GM19372 (cell line): ENCODE data around the gene KRT82.

ENCODE experiments used
- ATAC-seq: cut with Tn5 transposase; IDR thresholded peaks from one replicate; pipeline ENCODE4 v1.9.1; 2021; ENCODE audit warnings: mild to moderate bottlenecking, low read depth, moderate library complexity; ENCODE audit not compliant: unreplicated experiment

KRT82 gene

GRCh38 chr12:52364061-52364460 is 42.1 kb downstream of the KRT82 start:
- ATAC-seq = no peak

GRCh38 chr12:52363111-52363679 is 42.9 kb downstream of the KRT82 start:
- no peak for ATAC-seq

- ATAC-seq = no peak
Measured at GRCh38 chr12:52362118-52362726, 43.9 kb downstream of the KRT82 start.

GRCh38 chr12:52361553-52361952 is 44.6 kb downstream of the KRT82 start:
- ATAC-seq = no peak

GRCh38 chr12:52360663-52361271 is 45.4 kb downstream of the KRT82 start:
- ATAC-seq = no peak

GRCh38 chr12:52360106-52360662 is 46.0 kb downstream of the KRT82 start:
- ATAC-seq = no peak

GRCh38 chr12:52359621-52360061 is 46.5 kb downstream of the KRT82 start:
- no peak for ATAC-seq

GRCh38 chr12:52358575-52359350 is 47.4 kb downstream of the KRT82 start:
- peak; percentile 89 for ATAC-seq

- ATAC-seq = no peak
Measured at GRCh38 chr12:52356762-52357580, 49.2 kb downstream of the KRT82 start.

- no peak for ATAC-seq
Measured at GRCh38 chr12:52356031-52356761, 49.9 kb downstream of the KRT82 start.

GRCh38 chr12:52355176-52355575 is 51.0 kb downstream of the KRT82 start:
- no peak for ATAC-seq

- no peak for ATAC-seq
Measured at GRCh38 chr12:52354200-52354599, 51.9 kb downstream of the KRT82 start.

- ATAC-seq = no peak
Measured at GRCh38 chr12:52353766-52354165, 52.4 kb downstream of the KRT82 start.

GRCh38 chr12:52352951-52353350 is 53.2 kb downstream of the KRT82 start:
- ATAC-seq = no peak

GRCh38 chr12:52351196-52352059 is 54.7 kb downstream of the KRT82 start:
- no peak for ATAC-seq

- no peak for ATAC-seq
Measured at GRCh38 chr12:52350786-52351185, 55.3 kb downstream of the KRT82 start.

- ATAC-seq = no peak
Measured at GRCh38 chr12:52350021-52350620, 56.0 kb downstream of the KRT82 start.

GRCh38 chr12:52349196-52349595 is 56.9 kb downstream of the KRT82 start:
- no peak for ATAC-seq
